Testis (tissue), 3 donors: ENCODE measurements around the gene PLBD2. TPM values are rescaled to one million over a fixed set of nuclear protein-coding genes. Genes with fewer than 3 reads are reported as not detected.

Source experiments
- DNase-seq: peaks from one replicate; pipeline ENCODE4 v3.0.0-alpha.2; 2019
- H3K27ac ChIP-seq, 2 donors: fragments of 200-600 bp; sonication (generic); one replicate each; pipeline ENCODE4 v1.5.1; 2019
- H3K27me3 ChIP-seq: fragments of 200-600 bp; sonication (generic); one replicate; pipeline ENCODE4 v1.5.1; 2019
- H3K36me3 ChIP-seq: fragments of 200-600 bp; sonication (generic); one replicate; pipeline ENCODE4 v1.5.1; 2017; ENCODE audit warnings: low read depth; ENCODE audit errors: missing control alignments
- H3K4me1 ChIP-seq: fragments of 200-600 bp; sonication (generic); one replicate; pipeline ENCODE4 v1.5.1; 2019
- H3K4me3 ChIP-seq, 2 donors: fragments of 200-600 bp; sonication (generic); one replicate each; pipeline ENCODE4 v1.5.1; 2017 to 2019
- H3K9me3 ChIP-seq: fragments of 200-600 bp; sonication (generic); one replicate; pipeline ENCODE4 v1.5.1; 2017
- POLR2A ChIP-seq: fragments of 450-650 bp; IDR thresholded peaks from one replicate; pipeline ENCODE4 v1.6.1; 2017; ENCODE audit warnings: antibody characterized with exemption, mild to moderate bottlenecking, moderate library complexity
- WGBS, 2 donors: methylation state at CpG; one replicate each; pipeline ENCODE4 v1.1.5; 2018; 5-methylcytosine and 5-hydroxymethylcytosine counted together
- intact Hi-C: fragments of 100-400 bp; cut with DNase I; formaldehyde crosslinking; loops from one replicate; pipeline ENCODE4 v1.15.1; 2023; ENCODE audit warnings: low total_unique reads
- polyA plus RNA-seq: library from polyadenylated mRNA; stranded (reverse); fragments of 350-450 nt; fragmentation: Illumina TruSeq; extraction: RNeasy Lipid Tissue Mini Kit (QIAGEN cat#74804); gene quantifications from one replicate; pipeline ENCODE4 v1.2.3, GENCODE V29; 2014; ENCODE audit warnings: low read depth, low replicate concordance; ENCODE audit not compliant: insufficient read depth
- total RNA-seq, 2 donors: library from RNA; depleted of rRNA; stranded (reverse); fragments of >200 nt; gene quantifications; one replicate each; pipeline ENCODE4 v1.2.3, GENCODE V29; 2016
- TF ChIP-seq, protein P1 (sequence below), 3 experiments: fragments of 450-650 bp in 2 of 3; fragments of 200-600 bp in 1 of 3; sonication (generic) in 1 of 3; IDR thresholded peaks; one replicate each; pipeline ENCODE4 v1.5.1; 2016 to 2019; ENCODE audit warnings: antibody characterized with exemption in 3 of 3, mild to moderate bottlenecking in 2 of 3, moderate library complexity in 1 of 3

Gene PLBD2
- total and polyA plus RNA-seq, 3 donors from 2014 or later, result 110 to 126 (median 120) TPM

DNA sequence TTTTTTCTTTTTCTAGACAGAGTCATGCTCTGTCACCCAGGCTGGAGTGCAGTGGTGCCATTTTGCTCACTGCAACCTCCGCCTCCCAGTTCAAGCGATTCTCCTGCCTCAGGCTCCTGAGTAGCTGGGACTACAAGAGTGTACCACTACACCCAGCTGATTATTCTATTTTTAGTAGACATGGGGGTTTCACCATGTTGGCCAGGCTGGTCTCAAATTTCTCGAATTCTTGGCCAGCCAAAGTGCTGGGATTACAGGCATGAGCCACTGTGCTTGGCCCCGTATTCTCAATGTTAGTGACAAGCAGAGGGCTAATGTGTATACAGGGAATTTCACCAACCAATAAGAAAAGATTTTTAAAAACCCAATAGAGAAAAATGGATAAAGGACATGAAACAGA, 8.4 kb downstream of the PLBD2 start:
- H3K4me1 ChIP-seq, result peaks cover 8% of the 10 kb centered on the region
- H3K9me3 ChIP-seq, result no peaks in the 10 kb centered on the region
- intact Hi-C loops, result no loop called here
- 63 to 72% methylated on average over 4 of the region's 4 CpGs for WGBS, 2 donors
- no peaks in the 10 kb centered on the region for H3K36me3 ChIP-seq
- TF ChIP-seq, protein P1, sequence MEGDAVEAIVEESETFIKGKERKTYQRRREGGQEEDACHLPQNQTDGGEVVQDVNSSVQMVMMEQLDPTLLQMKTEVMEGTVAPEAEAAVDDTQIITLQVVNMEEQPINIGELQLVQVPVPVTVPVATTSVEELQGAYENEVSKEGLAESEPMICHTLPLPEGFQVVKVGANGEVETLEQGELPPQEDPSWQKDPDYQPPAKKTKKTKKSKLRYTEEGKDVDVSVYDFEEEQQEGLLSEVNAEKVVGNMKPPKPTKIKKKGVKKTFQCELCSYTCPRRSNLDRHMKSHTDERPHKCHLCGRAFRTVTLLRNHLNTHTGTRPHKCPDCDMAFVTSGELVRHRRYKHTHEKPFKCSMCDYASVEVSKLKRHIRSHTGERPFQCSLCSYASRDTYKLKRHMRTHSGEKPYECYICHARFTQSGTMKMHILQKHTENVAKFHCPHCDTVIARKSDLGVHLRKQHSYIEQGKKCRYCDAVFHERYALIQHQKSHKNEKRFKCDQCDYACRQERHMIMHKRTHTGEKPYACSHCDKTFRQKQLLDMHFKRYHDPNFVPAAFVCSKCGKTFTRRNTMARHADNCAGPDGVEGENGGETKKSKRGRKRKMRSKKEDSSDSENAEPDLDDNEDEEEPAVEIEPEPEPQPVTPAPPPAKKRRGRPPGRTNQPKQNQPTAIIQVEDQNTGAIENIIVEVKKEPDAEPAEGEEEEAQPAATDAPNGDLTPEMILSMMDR (IDR thresholded peaks at IDR 0.05), result no peak
- no peak for TF ChIP-seq POLR2A
- H3K4me3 ChIP-seq, result no peak overlapping the region
- no peak for DNase-seq
- no peaks in the 10 kb centered on the region for H3K27me3 ChIP-seq
- no peak overlapping the region for H3K27ac ChIP-seq

DNA sequence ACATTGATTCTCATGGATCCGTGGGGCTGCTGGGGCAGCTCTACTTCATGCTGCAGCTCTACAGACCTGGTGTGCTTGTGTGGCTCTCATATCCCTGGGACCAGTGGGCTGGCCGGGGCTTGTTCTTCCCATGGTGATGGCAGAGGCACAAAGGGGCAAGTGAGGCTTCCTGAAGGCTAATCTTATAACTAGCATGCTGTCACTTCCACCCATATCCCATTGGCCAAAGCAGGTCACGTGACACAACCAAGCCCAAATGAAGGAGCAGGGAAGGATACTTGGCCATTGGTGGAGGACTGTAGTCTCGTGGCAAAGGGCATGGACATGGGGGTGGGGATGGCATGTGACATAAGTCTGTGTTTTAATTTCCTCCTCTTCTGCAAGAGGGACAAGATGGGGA, 9.9 kb downstream of the PLBD2 start:
- no peaks in the 10 kb centered on the region for H3K27me3 ChIP-seq
- WGBS, 2 donors, result 79 to 88% methylated on average over 2 to 4 of the region's 4 CpGs
- TF ChIP-seq, protein P1 (IDR thresholded peaks at IDR 0.05), result no peak
- TF ChIP-seq POLR2A, result no peak
- no peak for DNase-seq
- H3K36me3 ChIP-seq, result no peaks in the 10 kb centered on the region
- H3K27ac ChIP-seq, result no peak overlapping the region
- H3K4me3 ChIP-seq, result no peak overlapping the region
- H3K4me1 ChIP-seq, result peaks cover 4% of the 10 kb centered on the region
- H3K9me3 ChIP-seq, result no peaks in the 10 kb centered on the region
- intact Hi-C loops, result no loop called here

DNA sequence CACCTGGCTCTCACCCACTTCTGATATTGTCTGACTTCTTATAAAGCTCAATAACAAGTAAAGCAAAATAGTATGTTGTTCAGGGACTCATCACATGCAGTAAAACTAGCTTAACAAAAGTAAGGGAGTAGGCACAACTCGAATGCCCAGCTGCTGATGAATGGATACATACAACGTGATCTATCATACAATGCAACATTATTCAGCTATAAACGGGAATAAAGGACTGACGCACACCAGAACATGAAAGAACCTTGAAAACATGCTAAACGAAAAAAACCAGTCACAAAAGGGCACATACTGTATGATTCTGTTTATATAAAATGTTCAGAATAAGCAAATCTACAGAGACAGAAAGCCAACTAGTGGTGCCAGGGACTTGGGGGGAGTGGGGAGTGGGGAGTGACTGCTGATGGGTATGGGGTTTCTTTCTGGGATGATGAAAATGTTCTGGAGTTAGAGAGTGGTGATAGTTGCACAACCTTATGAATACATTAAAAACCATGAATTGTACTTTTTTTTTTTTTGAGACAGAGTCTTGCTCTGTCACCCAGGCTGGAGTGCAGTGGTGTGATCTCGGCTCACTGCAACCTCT, 11.1 kb downstream of the PLBD2 start:
- TF ChIP-seq, protein P1 (IDR thresholded peaks at IDR 0.05), result no peak
- TF ChIP-seq POLR2A, result no peak
- Histone ChIP-seq H3K27ac (no peak overlapping the region), H3K4me3 (no peak overlapping the region), H3K27me3 (no peaks in the 10 kb centered on the region), H3K9me3 (no peaks in the 10 kb centered on the region), H3K4me1 (peaks cover 4% of the 10 kb centered on the region), H3K36me3 (no peaks in the 10 kb centered on the region)
- intact Hi-C loops, result no loop called here
- no peak for DNase-seq
- 55 to 71% methylated on average over 6 of the region's 6 CpGs for WGBS, 2 donors

DNA sequence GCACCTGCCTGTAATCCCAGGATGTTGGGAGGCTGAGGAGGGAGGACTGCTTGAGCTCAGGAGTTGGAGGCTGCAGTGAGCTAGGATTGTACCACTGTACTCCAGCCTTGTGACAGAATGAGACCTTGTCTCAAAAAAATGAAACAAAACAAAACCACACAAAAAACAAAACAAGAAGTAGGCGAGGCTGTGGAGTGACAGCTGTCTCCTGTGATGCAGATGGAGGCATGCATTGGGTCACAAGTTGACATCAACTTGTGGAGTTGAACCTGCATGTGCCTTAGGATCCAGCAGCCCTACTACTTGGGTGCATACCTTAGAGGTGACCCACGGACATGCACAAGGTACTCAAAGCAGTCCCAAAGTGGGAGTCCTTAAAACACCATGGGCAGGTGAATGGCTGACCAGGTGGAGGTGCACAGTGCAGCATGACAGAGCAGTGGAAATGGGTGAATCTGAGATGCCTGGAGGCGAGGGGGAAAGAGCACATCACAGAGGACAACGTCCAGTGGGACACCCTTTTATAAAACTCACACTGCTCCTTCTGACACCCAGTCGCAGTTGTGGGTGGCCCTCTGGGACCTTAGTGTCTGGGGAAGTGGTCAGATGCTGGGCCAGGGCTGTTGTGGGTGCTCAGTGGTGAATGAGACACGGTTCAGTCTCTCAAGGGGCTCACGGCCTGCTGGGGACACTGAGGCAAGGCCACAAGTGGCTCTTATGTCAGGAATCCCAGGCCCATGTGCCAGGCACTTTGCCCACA, 12.7 kb downstream of the PLBD2 start:
- Histone ChIP-seq H3K27me3 (no peaks in the 10 kb centered on the region), H3K4me1 (peaks cover 4% of the 10 kb centered on the region), H3K9me3 (no peaks in the 10 kb centered on the region), H3K36me3 (no peaks in the 10 kb centered on the region), H3K4me3 (no peak overlapping the region), H3K27ac (no peak overlapping the region)
- TF ChIP-seq POLR2A, result no peak
- TF ChIP-seq, protein P1 (IDR thresholded peaks at IDR 0.05), result no peak
- no peak for DNase-seq
- 69 to 80% methylated on average over 5 to 7 of the region's 7 CpGs for WGBS, 2 donors
- intact Hi-C loops, result no loop called here

DNA sequence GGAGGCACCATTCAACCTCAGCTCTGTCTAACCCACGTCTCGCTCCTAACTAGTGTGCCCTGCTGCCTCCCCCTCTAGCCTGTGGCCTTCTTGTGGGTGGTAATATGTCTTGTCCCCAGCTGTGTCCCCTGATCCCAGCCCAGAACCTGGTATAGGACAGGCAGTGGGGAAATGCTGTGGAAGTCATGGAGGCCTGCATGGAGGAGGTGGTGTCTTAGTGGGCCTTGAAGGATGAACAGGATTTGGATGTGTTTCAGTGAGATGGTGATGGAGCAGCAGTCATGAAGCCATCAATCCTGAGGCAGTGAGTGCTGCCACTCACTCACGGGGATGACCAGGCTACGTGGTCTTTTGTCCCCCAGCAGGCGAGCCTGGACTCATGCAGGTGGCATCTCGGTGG, 13.4 kb downstream of the PLBD2 start:
- WGBS, 2 donors, result 87 to 90% methylated on average over 6 of the region's 6 CpGs
- Histone ChIP-seq H3K27ac (no peak overlapping the region), H3K4me3 (no peak overlapping the region), H3K27me3 (no peaks in the 10 kb centered on the region), H3K9me3 (no peaks in the 10 kb centered on the region), H3K4me1 (peaks cover 4% of the 10 kb centered on the region), H3K36me3 (no peaks in the 10 kb centered on the region)
- intact Hi-C loops, result no loop called here
- no peak for DNase-seq
- TF ChIP-seq POLR2A, result no peak
- TF ChIP-seq, protein P1 (IDR thresholded peaks at IDR 0.05), result no peak
